ENCODE results near the gene TTF1. TPM values are rescaled to one million over a fixed set of nuclear protein-coding genes. Genes with fewer than 3 reads are reported as not detected.

Gene TTF1
- total and polyA plus RNA-seq, 10 of the 15 experiments (the other 5 are each of a cell fraction or from before 2014, with no cell fraction given), result 11.3 to 25.5 (median 16.0) TPM

GRCh38 chr9:132413926-132414325 lies 7.3 kb upstream of the TTF1 start (continued):
- no peak for TF ChIP-seq ETV6 (conservative IDR thresholded peaks at IDR 0.05 in 1 of 2, IDR thresholded peaks at IDR 0.05 in 1 of 2; ENCODE audit: borderline replicate concordance in 1 of 2, low read depth in 1 of 2)

DNA sequence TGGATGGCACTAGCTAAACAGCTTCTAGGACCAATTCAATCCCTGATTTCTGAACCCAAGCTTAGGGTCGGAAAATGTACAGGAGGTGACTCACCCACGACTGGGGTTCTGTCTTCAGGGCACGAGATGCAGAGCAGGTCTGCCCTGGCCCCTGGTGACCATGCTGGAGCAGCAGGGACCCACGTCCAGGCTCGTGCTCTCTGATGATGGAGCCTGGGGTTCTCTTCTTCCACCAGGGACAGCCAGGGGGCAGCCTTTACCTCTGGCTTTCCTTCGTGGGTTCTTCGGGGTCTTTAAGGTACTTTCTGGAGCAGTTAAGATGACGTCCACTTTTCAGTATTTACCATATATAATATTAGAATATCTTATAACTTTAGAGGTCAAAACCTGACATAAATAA lies 5.4 kb upstream of the TTF1 start:
- Histone ChIP-seq H3K27ac (ENCODE audit: control insufficient read depth, insufficient read depth) (no peak overlapping the region), H3K4me3 (no peak overlapping the region), H3K4me1 (ENCODE audit: control insufficient read depth, insufficient read depth, low read length) (peaks cover 10% of the 10 kb centered on the region), H3K9me3 (replicated peaks; ENCODE audit: control insufficient read depth, insufficient read depth, low read length) (no peaks in the 10 kb centered on the region), H3K9ac (ENCODE audit: control insufficient read depth, insufficient read depth, low read length) (no peak overlapping the region), H3K4me2 (ENCODE audit: control insufficient read depth, insufficient read depth) (no peak overlapping the region), H3K36me3 (ENCODE audit: control insufficient read depth in 2 of 2, insufficient read depth in 2 of 2, low read length in 1 of 2) (no peaks in the 10 kb centered on the region), H3K79me2 (ENCODE audit: control insufficient read depth, insufficient read depth, low read length) (no peaks in the 10 kb centered on the region), H3K27me3 (replicated peaks in 1 of 2; ENCODE audit: control insufficient read depth in 2 of 2, insufficient read depth in 2 of 2, low read length in 1 of 2) (peaks cover 0 to 24% of the 10 kb centered on the region in 2 experiments; a peak in 2 of 4 replicates), H4K20me1 (ENCODE audit: control insufficient read depth, insufficient read depth) (no peaks in the 10 kb centered on the region), H2AFZ (ENCODE audit: control insufficient read depth, low read depth, low read length) (no peak overlapping the region)
- ChIA-PET SMC1A (ENCODE audit: uncharacterized antibody, unreplicated experiment) (interaction anchor here (0.7 to 1.1 kb wide), 2 partner anchors 95 to 489 kb away, joined by 3 read pairs; no protein-coding TSS in a partner anchor), RAD21 (ENCODE audit: unreplicated experiment) (interaction anchor here (0.6 to 0.9 kb wide), 2 partner anchors 98 to 490 kb away, joined by 3 read pairs; no protein-coding TSS in a partner anchor), POLR2A (no interaction called here), CTCF (interaction anchor here (0.6 to 4.6 kb wide), 26 partner anchors 9 to 530 kb away, joined by 3 to 39 read pairs (median 3); no protein-coding TSS in a partner anchor)
- intact Hi-C loops (cut with micrococcal nuclease; ENCODE audit: unreplicated experiment) (loop anchor here (5.0 to 10.0 kb wide), 2 partner anchors 95 to 243 kb away; no protein-coding TSS in a partner anchor), in situ Hi-C loops (cut with MboI) (loop anchor here (5.0 kb wide), 1 partner anchor 165 kb away; no protein-coding TSS in a partner anchor)
- ATAC-seq (peak; percentile 59), DNase-seq (ENCODE audit: low read depth, low spot score) (no peak), FAIRE-seq (no peak)
- 2% methylated on average over 8 of the region's 8 CpGs for WGBS (ENCODE audit: insufficient coverage, insufficient replicate concordance, low lambda C conversion rate, missing lambda C conversion rate)
- peak; percentile 34; the same call in 1 of the 2 replicates for TF ChIP-seq SMC3 (IDR thresholded peaks at IDR 0.05; ENCODE audit: borderline replicate concordance, low read length)
- no peak for TF ChIP-seq IKZF2 (IDR thresholded peaks at IDR 0.05)
- peak; percentile 38 to 62 (median 43); a peak in 5 of 6 replicates for TF ChIP-seq CTCF (IDR thresholded peaks at IDR 0.05 in 2 of 3, conservative IDR thresholded peaks at IDR 0.05 in 1 of 3; ENCODE audit: control insufficient read depth in 2 of 3, extremely low read depth in 1 of 3, insufficient read depth in 1 of 3, low read depth in 3 of 3, low read length in 3 of 3)
- TF ChIP-seq POLR2AphosphoS2 (IDR thresholded peaks at IDR 0.05; ENCODE audit: low read depth, low read length), result no peak
- peak in 1 of 2 experiments; percentile 15; a peak in 1 of 4 replicates for TF ChIP-seq BHLHE40 (IDR thresholded peaks at IDR 0.05; ENCODE audit: borderline replicate concordance in 1 of 2, low read depth in 2 of 2, low read length in 1 of 2)
- TF ChIP-seq, protein P1, sequence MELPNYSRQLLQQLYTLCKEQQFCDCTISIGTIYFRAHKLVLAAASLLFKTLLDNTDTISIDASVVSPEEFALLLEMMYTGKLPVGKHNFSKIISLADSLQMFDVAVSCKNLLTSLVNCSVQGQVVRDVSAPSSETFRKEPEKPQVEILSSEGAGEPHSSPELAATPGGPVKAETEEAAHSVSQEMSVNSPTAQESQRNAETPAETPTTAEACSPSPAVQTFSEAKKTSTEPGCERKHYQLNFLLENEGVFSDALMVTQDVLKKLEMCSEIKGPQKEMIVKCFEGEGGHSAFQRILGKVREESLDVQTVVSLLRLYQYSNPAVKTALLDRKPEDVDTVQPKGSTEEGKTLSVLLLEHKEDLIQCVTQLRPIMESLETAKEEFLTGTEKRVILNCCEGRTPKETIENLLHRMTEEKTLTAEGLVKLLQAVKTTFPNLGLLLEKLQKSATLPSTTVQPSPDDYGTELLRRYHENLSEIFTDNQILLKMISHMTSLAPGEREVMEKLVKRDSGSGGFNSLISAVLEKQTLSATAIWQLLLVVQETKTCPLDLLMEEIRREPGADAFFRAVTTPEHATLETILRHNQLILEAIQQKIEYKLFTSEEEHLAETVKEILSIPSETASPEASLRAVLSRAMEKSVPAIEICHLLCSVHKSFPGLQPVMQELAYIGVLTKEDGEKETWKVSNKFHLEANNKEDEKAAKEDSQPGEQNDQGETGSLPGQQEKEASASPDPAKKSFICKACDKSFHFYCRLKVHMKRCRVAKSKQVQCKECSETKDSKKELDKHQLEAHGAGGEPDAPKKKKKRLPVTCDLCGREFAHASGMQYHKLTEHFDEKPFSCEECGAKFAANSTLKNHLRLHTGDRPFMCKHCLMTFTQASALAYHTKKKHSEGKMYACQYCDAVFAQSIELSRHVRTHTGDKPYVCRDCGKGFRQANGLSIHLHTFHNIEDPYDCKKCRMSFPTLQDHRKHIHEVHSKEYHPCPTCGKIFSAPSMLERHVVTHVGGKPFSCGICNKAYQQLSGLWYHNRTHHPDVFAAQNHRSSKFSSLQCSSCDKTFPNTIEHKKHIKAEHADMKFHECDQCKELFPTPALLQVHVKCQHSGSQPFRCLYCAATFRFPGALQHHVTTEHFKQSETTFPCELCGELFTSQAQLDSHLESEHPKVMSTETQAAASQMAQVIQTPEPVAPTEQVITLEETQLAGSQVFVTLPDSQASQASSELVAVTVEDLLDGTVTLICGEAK (IDR thresholded peaks at IDR 0.05; ENCODE audit: borderline replicate concordance), result no peak
- peak; percentile 35 for TF ChIP-seq RAD21 (IDR thresholded peaks at IDR 0.05; ENCODE audit: insufficient read depth, low read depth, low read length)
- BruUV-seq (replicated peaks), result no TSS peak

Data from GM12878 (cell line).